NCI-H187 treated with DMSO at 0.1 percent for 48 hours (cell line): ENCODE measurements around the gene C16orf92.

Experiments
- DNase-seq: peaks from one replicate; lab custom pipeline; 2025; lab: John Stamatoyannopoulos, UW

The C16orf92 gene

GRCh38 chr16:30063278-30063892 is 40.4 kb downstream of the C16orf92 start:
- no peak for DNase-seq

- DNase-seq = no peak
These were observed 41.1 kb downstream of the C16orf92 start for GRCh38 chr16:30063893-30064728.

GRCh38 chr16:30064729-30065101 is 41.7 kb downstream of the C16orf92 start:
- DNase-seq = no peak

GRCh38 chr16:30065102-30065942 is 42.3 kb downstream of the C16orf92 start, which contains the start of gene ALDOA:
Gene ALDOA, plus strand, starts transcription at chr16:30065760. Its CDS starts 1,138 bp downstream, at chr16:30066898.
- DNase-seq = peak; percentile 65

- DNase-seq = no peak
These were observed 43.2 kb downstream of the C16orf92 start for GRCh38 chr16:30065943-30066760.

GRCh38 chr16:30066761-30067583 is 44.0 kb downstream of the C16orf92 start:
- no peak for DNase-seq

GRCh38 chr16:30067584-30067916 is 44.6 kb downstream of the C16orf92 start:
- DNase-seq = no peak

- DNase-seq = no peak
These were observed 45.3 kb downstream of the C16orf92 start for GRCh38 chr16:30068333-30068732.

- no peak for DNase-seq
These were observed 46.0 kb downstream of the C16orf92 start for GRCh38 chr16:30068750-30069610.

- DNase-seq = no peak
These were observed 46.8 kb downstream of the C16orf92 start for GRCh38 chr16:30069611-30070462.

- DNase-seq = no peak
These were observed 47.5 kb downstream of the C16orf92 start for GRCh38 chr16:30070490-30070889.
